GM21360 (cell line): ENCODE results near the gene NUP85.
"Not testable (repeated sequence)": the region's sequence is repeated elsewhere in the genome, so short reads cannot be mapped to it uniquely, and the experiment has no call there.

Experiments used
- ATAC-seq: cut with Tn5 transposase; IDR thresholded peaks from one replicate; pipeline ENCODE4 v1.9.1; 2021; ENCODE audit warnings: mild to moderate bottlenecking, moderate library complexity; ENCODE audit not compliant: unreplicated experiment

The NUP85 gene

GRCh38 chr17:75240394-75241142, 35.1 kb downstream of the NUP85 start:
- no peak for ATAC-seq

- no peak for ATAC-seq
Observed at GRCh38 chr17:75241143-75241430, 35.6 kb downstream of the NUP85 start.

- no peak for ATAC-seq
Observed at GRCh38 chr17:75241502-75241901, 36.0 kb downstream of the NUP85 start.

DNA sequence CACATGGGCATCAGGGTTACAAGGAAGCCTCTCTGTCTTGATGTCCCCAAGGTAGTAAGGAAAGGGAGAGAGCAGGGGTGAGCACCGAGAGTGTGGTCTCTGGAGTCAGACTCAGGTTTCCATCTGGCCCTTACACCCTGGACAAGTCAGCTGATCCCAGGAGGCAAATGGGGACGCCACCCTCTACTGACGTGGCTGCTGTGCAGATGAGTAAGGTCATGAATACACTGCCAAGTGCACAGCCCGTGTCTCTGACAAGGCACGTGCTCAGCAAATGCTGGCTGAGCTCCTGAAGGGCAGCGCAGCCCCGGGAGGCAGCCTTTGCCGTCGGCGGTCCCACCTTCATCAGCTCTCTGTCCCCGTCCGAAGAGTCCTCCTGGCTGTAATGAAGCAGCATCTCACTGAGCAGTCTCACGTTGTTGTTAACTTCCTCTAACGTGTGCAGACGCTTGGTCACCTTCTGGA, 36.5 kb downstream of the NUP85 start:
- ATAC-seq: no peak

DNA sequence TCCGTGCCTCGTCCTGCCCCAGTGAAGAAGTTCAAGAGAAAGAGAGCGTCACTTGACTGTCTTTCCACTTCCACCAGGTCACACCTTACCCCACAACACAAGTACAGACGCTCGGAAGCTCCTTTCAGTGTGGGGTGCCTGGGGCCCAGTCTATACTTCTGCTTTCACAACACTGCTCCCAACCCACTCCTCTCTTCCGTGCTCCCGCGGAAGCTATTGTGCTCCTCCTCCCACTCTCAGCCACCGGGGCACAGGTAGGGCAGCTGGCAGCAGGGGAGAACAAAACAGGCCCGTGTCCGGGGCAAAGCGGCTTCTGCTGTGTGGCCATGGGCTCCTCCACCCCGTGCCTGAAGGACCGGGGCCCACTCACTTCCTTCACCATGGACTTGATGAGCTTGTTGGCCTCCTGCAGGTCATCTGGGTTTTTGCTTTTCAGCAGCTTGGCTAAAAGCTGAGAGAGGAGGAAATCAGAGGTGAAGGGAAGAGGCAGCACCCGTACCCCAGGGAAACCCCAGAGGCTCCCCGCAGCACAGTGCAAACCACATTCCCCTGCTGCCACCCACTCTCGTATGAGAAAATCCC, 37.1 kb downstream of the NUP85 start:
- ATAC-seq: no peak

DNA sequence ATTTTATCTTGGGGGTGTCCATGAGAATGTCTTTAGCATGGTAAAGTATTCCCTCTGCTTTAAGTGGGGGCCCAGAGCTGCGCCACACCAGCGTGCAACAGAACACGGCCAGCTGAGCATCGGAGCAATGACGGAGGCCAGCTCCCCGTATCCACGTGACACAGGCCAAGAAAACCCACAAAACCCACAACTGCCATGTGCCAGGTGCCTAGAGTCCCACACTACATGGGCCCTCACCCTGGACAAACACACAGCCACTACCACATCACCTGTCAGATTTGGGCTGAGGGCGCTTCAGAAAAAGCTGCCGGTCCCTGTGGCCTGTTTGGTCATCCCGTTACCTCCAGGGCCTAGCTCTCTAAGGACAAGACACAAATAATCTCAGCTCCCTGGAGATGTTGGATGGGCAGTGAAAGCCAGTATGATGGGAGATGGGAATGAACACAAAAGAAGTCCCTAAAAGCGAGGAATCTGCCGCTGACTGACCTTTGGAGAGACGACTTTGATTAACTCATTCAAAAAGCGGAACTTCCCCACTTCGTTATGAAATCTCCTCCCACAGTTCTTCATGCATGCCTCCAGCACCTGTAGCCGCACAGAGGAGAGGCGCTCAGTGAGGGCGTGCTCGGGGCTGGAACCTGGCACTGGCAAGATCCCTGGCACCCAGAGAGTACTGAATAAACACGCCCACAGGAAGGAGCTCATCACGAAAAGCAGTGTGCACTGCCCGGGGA, 38.8 kb downstream of the NUP85 start:
- no peak for ATAC-seq

- ATAC-seq: no peak
Observed at GRCh38 chr17:75245011-75245410, 39.5 kb downstream of the NUP85 start.

DNA sequence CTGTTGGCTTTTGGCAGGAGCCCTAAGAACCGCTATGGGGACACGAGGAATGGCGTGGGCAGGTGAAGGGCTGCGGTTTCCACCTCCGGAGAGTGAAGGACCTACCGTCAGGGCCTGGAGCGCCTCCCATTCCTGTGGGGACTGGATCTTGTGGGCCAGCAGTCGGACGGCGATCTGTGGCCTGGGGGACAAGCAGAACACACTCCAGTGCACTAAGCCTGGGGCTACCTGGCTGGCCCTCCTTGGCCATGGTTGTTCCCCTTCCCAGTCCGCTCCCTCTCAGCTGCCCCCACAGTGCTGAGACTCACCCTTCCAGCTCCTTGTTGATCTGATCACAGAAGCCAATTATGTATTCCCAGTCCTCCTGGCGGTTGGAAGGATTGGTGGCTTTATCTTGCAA, 40.9 kb downstream of the NUP85 start:
- no peak for ATAC-seq

DNA sequence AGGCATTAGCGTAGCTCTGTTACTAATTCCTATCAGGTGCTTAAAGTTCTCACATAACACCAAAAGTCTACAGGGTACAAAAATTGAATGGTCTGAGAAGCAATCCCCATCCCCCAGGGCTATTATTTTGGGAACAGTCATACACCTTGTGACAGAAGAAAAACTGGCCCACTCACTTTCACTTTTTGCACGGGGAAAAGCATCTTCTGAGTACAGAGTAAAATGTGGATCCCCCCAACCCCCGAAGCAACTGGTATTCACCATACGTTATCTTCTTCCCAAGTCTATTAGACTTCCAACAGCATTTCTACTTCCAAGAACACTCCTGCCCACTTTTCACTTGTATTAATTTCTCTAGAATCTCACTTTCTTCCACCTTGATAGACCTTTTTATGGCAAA, 44.1 kb downstream of the NUP85 start:
- no peak for ATAC-seq

GRCh38 chr17:75250009-75250471, 44.6 kb downstream of the NUP85 start:
- ATAC-seq: peak; percentile 81

GRCh38 chr17:75252039-75252816, 46.7 kb downstream of the NUP85 start:
- no peak for ATAC-seq

DNA sequence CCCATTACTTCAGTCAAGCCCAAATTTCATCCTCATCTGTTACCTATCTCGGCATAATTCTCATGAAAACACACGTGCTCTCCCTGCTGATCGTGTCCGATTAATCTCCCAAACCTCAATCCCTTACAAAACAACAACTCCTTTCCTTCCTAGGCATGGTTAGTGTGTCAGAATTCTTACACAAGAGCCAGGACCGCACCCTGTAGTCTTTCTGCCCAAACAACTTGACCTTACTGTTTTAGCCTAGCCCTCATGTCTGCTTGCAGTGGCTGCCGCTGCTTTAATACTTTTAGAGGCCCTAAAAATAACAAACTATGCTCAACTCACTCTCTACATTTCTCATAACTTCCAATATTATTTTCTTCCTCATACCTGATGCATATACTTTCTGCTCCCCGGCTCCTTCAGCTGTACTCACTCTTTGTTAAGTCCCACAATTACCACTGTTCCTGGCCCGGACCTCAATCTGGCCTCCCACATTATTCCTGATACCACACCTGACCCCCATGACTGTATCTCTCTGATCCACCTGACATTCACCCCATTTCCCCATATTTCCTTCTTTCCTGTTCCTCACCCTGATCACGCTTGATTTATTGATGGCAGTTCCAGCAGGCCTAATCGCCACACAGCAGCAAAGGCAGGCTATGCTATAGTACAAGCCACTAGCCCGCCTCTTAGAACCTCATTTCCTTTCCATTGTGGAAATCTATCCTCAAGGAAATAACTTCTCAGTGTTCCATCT, 50.6 kb downstream of the NUP85 start:
- ATAC-seq: not testable (repeated sequence)

- ATAC-seq: not testable (repeated sequence)
Observed at GRCh38 chr17:75257228-75257627, 51.7 kb downstream of the NUP85 start.

GRCh38 chr17:75260641-75261335, 55.3 kb downstream of the NUP85 start:
- ATAC-seq: peak; percentile 15

DNA sequence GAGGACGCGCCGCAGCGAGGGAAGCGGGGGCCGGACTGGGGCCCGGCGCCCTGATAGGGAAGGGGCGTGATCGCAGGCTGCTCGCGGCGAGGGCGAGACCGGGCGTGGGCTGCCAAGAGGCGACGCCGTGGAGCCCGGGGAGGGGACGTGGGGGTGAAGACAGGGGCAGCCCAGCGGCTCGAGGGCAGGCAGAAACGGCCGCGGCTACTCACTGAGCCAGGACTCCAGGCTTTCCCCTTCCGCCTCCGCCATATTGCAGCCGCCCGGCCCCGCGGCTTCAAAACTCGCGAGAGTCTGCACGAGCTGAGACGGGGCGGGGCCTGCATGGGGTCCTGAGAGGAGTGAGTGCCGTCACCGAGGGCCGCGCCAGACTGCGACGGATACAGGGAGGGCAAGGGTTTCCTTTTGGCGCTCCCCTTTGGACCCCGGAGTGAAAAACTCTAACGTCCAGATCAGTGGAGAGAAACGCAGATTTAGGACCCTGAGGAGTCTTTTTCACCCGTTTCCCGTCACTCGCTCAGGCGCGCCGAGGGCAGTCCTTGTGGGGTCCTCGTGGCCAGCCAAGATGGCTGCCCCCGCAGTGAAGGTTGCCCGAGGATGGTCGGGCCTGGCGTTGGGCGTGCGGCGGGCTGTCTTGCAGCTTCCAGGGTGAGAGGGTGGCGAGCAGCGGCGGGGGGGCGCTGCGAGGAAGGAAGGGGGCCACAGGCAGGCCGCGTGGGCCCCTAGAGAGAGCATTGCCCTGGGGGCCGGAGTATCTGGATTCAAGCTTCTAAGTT, 56.0 kb downstream of the NUP85 start, which contains the start of the genes GGA3 and MRPS7:
GGA3 (minus strand) TSS at position 271 of the 776 bp plus-strand sequence; CDS start at position 252, 19 bp downstream.
MRPS7 (plus strand) TSS at position 544 of the 776 bp plus-strand sequence; CDS start at position 566, 22 bp downstream.
- ATAC-seq: peak; percentile 87

GRCh38 chr17:75262112-75262606, 56.7 kb downstream of the NUP85 start:
- ATAC-seq: no peak

- ATAC-seq: no peak
Observed at GRCh38 chr17:75263055-75263454, 57.6 kb downstream of the NUP85 start.

GRCh38 chr17:75265614-75266315, 60.3 kb downstream of the NUP85 start:
- ATAC-seq: no peak
